Neutrophil (primary cell): Measurements from ENCODE around the gene PLA2R1.

ENCODE experiments used
- H3K27ac ChIP-seq: fragments of 200-600 bp; sonication (generic); 2 replicates; pipeline ENCODE4 v1.5.1; 2016; ENCODE audit warnings: mild to moderate bottlenecking, moderate library complexity
- H3K27me3 ChIP-seq: fragments of 200-600 bp; sonication (generic); 2 replicates; pipeline ENCODE4 v1.6.0; 2016; ENCODE audit warnings: mild to moderate bottlenecking
- H3K36me3 ChIP-seq: fragments of 200-600 bp; sonication (generic); 2 replicates; pipeline ENCODE4 v1.5.1; 2017
- H3K4me1 ChIP-seq, 2 experiments: fragments of 200-600 bp in 1 of 2; sonication (generic) in 1 of 2; 1 replicate in 1 of 2; 2 replicates in 1 of 2; pipeline versions ENCODE4 v1.5.1 to v1.6.1; 2013 to 2016; ENCODE audit warnings: low read depth in 1 of 2, low read length in 1 of 2, mild to moderate bottlenecking in 1 of 2, moderate library complexity in 1 of 2; ENCODE audit not compliant: control insufficient read depth in 1 of 2, insufficient read depth in 1 of 2
- H3K4me3 ChIP-seq, 2 experiments: fragments of 200-600 bp in 1 of 2; sonication (generic) in 1 of 2; 1 replicate in 1 of 2; 2 replicates in 1 of 2; pipeline ENCODE4 v1.5.1; 2013 to 2016; ENCODE audit warnings: low read depth in 1 of 2, low read length in 1 of 2, mild to moderate bottlenecking in 1 of 2, moderate library complexity in 1 of 2
- H3K9me3 ChIP-seq: fragments of 200-600 bp; sonication (generic); 2 replicates; pipeline ENCODE4 v1.5.1; 2016
- CTCF ChIP-seq: fragments of 200-600 bp; sonication (generic); IDR thresholded peaks from 2 replicates; pipeline ENCODE4 v1.5.1; 2016; ENCODE audit warnings: antibody characterized with exemption

PLA2R1 gene

GRCh38 chr2:160091381-160091780, 29.0 kb upstream of the PLA2R1 start:
- TF ChIP-seq CTCF: no peak
- Histone ChIP-seq H3K27me3 (no peaks in the 10 kb centered on the region), H3K36me3 (no peaks in the 10 kb centered on the region), H3K9me3 (peaks cover 28% of the 10 kb centered on the region), H3K4me3 (no peak overlapping the region), H3K4me1 (no peaks in the 10 kb centered on the region), H3K27ac (no peak overlapping the region)

GRCh38 chr2:160087854-160088745, 25.7 kb upstream of the PLA2R1 start:
- Histone ChIP-seq H3K27me3 (no peaks in the 10 kb centered on the region), H3K4me1 (no peaks in the 10 kb centered on the region), H3K27ac (no peak overlapping the region), H3K36me3 (no peaks in the 10 kb centered on the region), H3K9me3 (peaks cover 48% of the 10 kb centered on the region), H3K4me3 (no peak overlapping the region)
- TF ChIP-seq CTCF: no peak

- TF ChIP-seq CTCF: no peak
- Histone ChIP-seq H3K4me1 (no peaks in the 10 kb centered on the region), H3K27me3 (no peaks in the 10 kb centered on the region), H3K36me3 (no peaks in the 10 kb centered on the region), H3K27ac (no peak overlapping the region), H3K9me3 (peaks cover 48% of the 10 kb centered on the region), H3K4me3 (no peak overlapping the region)
Observed at GRCh38 chr2:160085662-160086061, 23.2 kb upstream of the PLA2R1 start.

GRCh38 chr2:160077912-160078810, 15.7 kb upstream of the PLA2R1 start:
- Histone ChIP-seq H3K27ac (no peak overlapping the region), H3K9me3 (no peaks in the 10 kb centered on the region), H3K4me3 (no peak overlapping the region), H3K4me1 (peaks cover 7 to 10% of the 10 kb centered on the region in 2 experiments), H3K27me3 (no peaks in the 10 kb centered on the region), H3K36me3 (no peaks in the 10 kb centered on the region)
- TF ChIP-seq CTCF: no peak

GRCh38 chr2:160076914-160077313, 14.5 kb upstream of the PLA2R1 start:
- H3K27ac ChIP-seq: no peak overlapping the region
- no peaks in the 10 kb centered on the region for H3K27me3 ChIP-seq
- H3K4me3 ChIP-seq: no peak overlapping the region
- no peaks in the 10 kb centered on the region for H3K36me3 ChIP-seq
- H3K4me1 ChIP-seq: peaks cover 7 to 10% of the 10 kb centered on the region in 2 experiments
- H3K9me3 ChIP-seq: no peaks in the 10 kb centered on the region
- TF ChIP-seq CTCF: no peak
